NCI-H2029 treated with DMSO at 0.1 percent for 48 hours (cell line): ENCODE results near the gene PEAK3.

Source experiments
- DNase-seq: peaks from one replicate; lab custom pipeline; 2025; lab: John Stamatoyannopoulos, UW

The PEAK3 gene

DNA sequence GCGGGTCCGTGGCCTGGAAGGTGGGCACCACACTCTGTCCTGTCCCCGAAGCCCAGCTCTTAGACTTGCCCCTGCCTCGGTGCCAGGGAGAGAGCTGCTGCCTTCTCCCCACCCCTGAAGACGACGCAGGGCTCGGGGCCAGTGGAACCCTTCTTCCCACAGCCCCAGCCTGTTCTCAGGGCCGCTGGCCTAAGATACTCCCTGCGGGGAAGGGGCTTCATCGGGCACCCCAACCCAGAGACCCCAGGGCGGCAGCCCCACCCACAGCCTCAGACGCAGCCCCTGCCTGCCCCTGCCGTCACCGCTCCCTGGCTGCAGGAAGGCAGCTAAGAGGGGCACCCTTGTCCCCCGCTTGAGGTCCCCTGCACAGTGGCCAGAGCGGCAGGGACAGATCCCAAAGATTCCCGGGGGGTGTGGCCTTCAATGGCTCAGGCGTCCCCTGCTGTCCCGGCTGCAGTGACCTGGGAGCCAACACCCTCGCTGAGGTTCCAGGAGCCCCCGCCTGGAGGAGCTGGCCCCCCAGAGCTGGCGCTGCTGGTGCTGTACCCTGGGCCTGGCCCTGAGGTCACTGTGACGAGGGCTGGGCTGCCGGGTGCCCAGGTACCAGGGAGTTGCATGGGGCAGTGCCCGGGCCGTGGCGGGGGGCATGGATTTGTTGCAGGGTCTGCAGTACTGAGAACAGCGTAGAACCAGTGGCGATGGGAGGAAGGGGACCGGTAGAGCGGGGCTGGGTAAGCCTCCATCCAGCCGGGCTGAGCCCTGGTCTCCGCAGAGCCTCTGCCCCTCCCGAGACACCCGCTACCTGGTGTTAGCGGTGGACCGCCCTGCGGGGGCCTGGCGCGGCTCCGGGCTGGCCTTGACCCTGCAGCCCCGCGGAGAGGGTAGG, 31.9 kb downstream of the PEAK3 start:
- DNase-seq = no peak

DNA sequence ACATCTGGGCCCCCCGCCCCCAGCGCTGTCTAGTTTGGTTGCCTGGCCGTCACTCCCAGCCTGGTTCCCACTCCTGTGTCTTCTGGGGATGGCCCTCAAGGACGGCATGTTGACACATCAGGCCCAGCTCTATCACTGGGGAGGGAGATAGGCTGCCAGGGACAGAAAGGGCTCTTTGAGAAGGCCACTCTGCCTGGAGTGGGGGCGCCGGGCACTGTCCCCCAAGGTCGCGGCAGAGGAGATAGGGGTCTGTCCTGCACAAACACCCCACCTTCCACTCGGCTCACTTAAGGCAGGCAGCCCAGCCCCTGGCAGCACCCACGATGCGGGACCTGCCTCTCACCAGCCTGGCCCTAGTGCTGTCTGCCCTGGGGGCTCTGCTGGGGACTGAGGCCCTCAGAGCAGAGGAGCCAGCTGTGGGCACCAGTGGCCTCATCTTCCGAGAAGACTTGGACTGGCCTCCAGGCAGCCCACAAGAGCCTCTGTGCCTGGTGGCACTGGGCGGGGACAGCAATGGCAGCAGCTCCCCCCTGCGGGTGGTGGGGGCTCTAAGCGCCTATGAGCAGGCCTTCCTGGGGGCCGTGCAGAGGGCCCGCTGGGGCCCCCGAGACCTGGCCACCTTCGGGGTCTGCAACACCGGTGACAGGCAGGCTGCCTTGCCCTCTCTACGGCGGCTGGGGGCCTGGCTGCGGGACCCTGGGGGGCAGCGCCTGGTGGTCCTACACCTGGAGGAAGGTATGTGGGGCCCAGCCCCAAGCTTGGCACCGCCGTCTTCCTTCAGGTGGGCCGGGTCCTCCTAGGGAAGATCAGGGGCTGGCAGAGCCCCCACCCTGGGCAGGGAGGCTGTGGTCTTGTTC, 32.7 kb downstream of the PEAK3 start, which contains the start of gene AMH:
TSS of gene AMH (plus strand) at position 314 of the 857 bp plus-strand sequence. CDS start at position 324, 10 bp downstream.
- no peak for DNase-seq

DNA sequence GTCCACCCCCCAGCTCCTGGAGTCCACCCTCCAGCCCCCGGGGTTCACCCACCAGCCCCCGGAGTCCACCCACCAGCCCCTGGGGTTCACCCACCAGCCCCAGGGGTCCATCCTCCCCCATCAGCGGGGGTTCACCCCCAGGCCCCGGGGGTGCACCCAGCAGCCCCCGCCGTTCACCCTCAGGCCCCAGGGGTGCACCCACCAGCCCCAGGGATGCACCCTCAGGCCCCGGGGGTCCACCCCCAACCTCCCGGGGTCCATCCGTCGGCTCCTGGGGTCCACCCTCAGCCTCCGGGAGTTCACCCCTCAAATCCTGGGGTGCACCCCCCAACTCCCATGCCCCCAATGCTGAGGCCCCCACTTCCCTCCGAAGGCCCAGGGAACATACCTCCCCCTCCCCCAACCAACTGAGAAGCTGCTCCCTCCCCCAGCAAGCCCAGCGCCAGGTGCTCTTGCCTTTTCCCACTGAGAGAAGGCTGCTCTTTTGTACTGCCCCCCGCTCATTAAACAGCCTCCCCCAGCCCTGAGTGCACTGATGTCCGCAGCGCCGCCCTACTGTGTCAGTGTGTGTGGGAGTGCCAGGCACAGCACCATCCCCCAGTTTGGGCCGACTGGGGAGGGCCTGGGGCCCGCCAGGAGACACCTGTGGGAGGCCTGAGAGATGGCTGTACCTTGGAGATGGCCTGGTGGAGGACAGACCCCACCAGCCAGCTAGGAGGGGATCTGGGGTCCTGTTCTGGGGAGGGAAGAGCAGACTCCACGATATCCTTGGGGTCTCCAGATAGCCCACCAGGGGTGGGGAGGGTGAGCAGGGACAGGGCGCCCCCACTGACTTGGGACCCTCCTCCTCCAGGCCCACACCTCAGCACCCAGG, 33.6 kb downstream of the PEAK3 start:
- DNase-seq = no peak

DNA sequence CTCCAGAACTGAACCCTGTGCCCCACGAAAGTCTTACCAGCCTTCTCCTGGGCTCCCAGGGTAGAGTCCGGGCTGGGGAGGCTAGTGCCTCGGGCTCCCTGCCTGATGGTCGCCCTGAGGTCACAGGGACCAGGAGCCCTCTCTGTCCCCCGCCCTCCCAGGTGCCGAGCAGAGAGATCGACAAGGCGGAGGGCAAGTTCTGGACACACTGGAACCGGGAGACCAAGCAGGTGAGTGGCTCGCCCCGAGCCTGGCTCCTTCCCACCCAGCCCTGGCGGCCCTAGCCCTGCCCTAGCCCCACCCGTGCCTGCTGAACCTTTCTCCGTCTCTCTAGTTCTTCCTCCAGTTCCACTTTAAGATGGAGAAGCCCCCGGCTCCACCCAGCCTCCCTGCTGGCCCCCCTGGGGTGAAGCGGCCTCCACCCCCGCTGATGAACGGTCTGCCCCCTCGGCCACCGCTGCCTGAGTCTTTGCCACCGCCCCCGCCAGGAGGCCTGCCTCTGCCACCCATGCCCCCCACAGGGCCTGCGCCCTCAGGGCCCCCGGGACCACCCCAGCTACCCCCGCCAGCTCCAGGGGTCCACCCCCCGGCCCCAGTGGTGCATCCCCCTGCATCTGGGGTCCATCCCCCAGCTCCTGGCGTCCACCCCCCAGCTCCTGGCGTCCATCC, 34.4 kb downstream of the PEAK3 start:
- DNase-seq = no peak

DNA sequence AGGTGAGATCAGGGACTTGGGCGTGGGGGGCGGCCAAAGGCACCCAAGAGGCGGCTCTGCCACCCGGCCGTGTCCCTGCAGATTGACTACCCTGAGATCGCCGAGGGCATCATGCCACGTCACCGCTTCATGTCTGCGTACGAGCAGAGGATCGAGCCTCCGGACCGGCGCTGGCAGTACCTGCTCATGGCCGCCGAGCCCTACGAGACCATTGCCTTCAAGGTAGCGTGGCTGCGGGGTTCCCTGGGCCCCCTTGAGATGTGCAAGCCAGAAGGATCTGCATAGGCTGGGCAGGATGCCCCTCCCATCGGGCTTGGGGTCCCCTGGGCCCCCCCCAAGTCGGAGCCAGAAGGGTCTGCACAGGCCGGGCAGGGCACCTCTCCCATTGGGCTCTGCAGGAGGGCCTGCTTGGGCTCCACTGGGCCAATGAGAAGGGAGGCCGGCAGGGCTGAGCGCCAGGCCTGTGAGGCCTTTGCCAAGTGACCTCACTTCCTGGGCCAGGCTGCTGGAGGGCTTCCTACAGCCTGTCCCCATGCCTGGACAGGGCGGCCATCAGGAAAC, 35.1 kb downstream of the PEAK3 start:
- no peak for DNase-seq

DNA sequence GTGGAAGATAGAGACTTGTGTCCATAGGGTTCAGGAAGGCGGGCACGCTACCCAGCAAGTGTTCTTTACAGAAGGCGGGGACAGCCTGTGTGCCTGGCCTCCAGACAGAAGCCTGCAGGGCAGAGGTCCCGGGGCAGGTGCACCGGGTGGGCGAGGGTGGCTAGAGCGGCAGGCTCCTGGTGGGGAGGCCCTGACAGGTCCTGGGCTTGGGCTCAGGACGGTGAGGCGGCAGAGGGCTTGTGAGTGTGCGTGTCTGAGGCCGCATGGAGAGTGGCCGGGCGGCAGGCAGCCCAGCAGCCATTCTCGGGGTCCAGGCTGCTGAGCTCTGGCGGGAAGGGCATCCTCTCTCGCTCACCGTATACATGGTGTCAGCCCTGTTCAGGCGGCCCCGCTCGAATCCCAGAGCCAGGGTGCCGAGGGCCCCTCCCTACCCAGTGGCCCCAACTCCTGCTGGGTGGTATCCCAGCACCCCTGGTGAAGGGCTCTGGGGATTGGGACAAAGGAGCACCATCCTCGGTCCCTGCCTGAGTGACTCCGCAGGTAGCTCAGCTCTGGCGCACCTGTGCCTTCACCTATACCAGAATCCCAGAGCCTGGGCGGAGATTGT, 35.9 kb downstream of the PEAK3 start:
- DNase-seq = no peak

DNA sequence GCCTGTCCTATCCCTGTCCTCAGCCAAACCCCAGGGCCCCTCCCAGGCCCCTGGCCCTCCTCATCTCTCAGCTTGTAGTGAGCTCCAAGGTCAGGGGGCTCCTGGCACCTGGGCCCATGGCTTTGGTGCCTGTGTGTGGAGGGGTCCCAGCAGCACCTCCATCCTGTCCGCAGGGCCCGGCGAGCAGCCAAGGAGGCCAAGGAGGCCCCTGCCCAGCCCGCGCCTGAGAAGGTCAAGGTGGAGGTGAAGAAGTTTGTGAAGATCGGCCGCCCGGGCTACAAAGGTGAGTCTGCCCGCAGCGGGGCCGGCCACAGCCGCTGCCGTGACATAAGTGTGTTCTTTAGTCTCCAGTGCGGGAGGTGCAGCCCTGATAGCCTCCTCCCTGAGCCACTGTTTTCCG, 36.7 kb downstream of the PEAK3 start:
- DNase-seq = no peak

DNA sequence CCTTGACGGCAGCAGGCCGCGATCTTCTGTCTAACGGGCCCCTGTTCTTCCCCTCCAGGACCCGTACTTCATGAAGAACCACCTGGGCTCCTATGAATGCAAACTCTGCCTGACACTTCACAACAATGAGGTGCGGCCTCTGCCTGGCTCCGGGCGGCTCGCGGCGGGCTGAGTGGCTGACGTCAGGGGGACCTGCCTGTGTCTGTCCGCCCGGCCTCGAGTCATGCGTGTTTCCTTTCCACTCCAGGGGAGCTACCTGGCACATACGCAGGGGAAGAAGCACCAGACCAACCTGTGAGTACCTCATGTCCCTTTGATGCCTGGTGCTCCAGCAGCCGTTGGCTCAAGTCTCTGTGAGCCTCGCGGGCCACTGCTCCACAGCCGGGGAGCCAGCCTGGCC, 37.5 kb downstream of the PEAK3 start:
- no peak for DNase-seq

DNA sequence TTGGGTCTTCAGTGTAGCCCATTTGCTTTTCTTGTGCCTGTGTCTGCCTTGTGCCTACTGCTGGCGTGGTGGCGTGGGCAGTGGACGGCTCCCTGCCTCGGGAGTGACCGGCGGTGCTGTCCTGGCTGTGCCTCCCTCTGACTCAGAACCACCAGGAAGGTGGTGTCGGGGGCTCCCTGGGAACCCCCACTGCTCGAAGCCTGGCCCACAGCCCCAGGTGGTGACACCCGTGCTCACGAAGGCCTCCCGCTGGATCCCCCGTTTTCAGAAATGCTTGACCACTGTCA, 37.9 kb downstream of the PEAK3 start:
- DNase-seq = no peak

DNA sequence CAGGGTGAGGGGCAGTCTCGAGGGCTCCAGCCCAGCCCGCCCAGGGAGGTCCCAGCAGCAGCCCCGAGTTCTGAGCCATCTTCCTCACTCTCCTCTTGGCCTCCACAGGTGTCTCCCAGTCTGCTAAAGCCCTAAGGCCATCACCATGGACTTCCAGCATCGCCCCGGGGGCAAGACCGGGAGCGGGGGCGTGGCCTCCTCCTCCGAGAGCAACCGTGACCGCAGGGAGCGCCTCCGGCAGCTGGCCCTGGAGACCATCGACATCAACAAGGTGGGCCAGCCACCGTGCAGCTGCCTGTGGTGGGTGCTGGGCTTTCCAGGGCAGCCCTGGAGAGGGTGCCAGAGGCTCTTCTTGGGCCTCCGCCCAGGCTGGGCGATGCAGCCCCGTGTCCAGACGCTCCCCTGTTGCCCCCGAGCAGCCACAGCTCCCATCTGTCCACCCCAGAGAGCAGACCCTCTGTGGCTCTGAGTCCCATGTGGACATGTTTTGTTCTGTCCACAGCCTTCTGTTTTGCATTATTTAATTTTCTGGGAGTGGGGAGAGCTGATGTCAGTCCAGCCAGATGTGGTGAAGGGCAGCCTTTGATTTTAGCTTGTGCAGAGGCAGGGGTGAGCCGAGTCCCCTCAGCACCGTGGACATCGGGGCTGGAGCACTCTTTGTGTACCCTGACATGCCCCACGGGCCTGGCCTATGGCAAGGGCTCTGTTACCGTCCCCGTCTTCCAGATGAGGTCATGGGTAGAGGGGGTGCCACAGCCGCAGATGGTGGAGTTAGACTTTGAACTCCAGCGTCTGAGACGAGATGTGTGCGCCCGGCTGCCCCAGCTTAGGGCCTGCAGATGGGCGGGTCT, 38.5 kb downstream of the PEAK3 start:
- DNase-seq = no peak

DNA sequence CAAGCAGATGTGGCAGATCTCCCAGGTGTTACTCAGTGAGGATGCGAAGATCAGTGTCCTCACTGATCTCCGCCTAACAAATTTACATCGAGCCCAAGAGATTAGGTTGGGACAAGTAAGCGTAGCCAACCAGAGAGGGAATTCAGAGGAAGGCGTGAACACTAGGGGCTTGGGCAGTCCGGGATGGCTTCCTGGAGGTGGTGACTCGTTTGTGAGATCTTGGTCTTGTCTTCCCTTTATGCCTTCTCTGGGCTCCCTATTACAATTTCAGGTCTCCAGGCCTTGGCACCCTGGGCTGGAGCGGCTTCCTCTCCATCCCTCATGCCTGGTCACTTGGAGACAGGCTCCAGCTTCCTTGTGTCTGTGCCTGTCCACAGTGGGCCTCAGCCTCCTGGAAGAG, 39.2 kb downstream of the PEAK3 start:
- DNase-seq = no peak

DNA sequence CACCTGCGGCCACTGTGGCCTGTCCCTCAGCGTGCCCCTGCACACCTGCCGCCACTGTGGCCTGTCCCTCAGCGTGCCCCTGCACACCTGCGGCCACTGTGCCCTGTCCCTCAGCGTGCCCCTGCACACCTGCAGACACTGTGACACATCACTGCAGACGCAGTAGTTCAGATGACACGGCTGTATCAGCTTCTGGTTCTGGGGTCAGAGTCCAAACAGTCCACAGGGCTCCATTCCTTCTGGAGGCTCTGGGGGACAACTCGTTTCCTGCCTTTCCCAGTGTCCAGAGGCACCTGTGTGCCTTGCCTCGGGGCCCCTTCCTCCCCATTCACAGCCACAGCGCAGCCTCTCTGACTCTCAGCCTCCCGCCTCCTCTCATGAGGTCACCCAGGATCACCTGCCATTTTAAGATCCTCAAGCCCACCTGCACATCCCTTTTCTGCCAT, 39.9 kb downstream of the PEAK3 start:
- no peak for DNase-seq

DNA sequence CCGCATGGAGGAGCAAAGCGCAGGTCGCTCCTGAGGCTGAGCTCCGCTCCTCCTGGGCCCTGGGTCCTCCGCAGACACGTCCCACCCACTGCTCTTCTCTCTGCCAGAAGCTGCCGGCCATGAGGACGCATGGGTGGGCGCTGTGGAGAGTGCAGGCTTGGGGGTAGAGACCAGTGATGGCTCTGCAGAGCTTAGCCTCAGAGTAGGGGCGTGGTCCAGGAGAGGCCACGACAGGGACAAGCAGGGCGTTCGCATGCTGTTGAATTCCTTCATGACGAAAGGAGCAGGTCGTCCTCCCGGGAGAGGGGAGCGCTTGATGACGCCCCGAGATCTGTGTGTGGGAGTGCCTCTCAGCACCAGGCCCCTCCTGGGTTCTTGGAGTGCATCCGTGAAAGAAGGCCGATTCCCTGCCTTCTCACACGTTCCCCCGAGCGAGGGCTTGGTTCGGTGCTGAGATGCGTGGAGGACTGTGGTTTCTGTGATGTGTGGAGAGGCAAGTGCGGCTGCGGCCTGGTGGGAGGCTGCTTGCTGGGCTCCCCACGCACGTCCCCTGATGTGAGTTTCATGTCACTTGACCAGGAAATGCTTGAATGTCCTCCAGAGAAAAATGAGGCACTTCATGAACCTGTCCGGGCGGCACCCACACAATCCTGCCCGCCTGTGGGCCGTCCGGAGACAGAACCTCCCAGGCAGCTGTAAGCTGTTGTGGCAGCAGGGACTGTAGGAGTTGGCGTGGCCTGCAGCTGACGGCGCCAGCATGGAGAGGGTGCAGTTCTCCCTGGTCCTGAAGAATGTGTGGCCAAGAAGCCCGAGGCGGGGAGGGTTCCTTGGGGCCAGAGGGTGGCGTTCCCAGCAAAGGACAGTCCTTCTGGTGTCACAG, 40.9 kb downstream of the PEAK3 start:
- DNase-seq = no peak

DNA sequence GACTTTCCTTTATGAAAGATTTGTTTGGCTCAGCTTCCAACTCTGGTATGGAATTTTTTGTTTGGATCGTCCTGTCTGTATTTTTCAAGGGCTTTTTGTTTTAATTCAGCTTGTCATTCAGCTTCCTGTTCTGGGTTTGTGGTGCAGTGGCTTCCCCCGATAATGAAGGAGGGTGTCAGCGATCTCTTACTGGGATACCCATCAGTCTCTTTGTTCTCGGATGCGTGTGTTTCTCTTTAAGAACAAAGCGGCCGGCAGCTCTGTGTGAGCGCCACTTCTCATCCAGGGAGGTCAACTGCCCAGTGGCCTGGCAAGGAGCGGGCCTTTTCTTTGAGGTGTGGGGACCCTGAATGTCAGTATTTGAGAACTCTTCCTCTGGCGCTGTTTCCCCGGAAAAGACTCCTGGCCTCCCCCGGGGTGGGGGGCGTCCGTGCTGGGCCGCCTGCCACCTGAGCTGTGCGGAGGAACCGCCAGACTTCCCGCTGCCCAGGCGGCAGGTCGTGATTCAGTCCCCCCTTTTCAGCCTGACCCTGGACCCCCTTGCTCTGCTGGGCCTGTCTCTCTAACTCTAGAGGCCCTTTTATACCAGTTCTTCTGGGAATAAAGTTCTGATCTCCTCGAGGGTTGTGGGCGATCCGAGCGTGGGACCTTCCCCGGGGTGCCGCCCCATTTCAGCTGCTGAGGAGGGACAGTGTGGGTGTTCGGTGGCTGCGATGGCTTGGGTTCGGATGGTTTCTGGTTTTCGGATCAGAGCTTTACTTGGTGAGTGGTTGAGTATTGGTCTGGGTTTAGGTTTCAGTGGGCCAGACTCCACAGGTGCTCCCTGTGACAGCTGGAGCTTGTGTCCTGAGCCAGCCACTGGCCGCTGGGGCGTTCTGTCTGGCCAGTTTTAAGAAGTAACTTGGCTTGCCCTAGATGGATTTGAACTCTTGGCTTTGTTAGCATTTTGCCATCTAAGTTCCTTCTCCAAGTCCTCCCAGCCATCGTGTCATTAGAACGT, 41.9 kb downstream of the PEAK3 start:
- no peak for DNase-seq

DNA sequence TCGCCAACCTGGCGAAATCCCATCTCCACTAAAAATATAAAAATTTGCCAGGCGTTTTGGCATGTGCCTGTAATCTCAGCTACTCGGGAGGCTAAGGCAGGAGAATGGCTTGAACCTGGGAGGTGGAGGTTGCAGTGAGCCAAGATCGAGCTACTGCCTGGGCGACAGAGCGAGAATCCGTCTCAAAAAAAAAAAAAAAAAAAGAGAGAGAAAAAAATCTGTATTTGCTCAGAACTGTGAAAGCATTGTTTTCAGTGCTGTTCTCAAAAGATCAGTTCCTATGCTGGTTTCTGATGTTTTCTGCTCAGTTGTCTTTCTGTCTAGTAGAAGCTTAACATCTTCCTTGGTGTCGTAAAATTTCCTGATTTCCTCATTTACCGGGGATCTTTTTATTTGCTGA, 42.8 kb downstream of the PEAK3 start:
- no peak for DNase-seq

DNA sequence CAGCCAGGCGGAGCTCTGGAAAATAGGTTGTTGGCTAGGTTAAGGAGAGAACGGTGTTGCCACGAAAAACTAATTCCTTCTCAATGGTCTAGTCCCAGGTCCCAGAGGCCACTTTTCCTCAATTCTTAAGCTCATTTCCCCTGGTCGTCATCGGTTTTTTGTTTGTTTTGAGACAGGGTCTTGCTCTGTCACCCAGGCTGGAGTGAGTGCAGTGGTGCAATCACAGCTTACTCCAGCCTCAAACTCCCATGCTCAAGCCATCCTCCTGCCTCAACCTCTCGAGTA, 44.2 kb downstream of the PEAK3 start:
- DNase-seq = no peak

DNA sequence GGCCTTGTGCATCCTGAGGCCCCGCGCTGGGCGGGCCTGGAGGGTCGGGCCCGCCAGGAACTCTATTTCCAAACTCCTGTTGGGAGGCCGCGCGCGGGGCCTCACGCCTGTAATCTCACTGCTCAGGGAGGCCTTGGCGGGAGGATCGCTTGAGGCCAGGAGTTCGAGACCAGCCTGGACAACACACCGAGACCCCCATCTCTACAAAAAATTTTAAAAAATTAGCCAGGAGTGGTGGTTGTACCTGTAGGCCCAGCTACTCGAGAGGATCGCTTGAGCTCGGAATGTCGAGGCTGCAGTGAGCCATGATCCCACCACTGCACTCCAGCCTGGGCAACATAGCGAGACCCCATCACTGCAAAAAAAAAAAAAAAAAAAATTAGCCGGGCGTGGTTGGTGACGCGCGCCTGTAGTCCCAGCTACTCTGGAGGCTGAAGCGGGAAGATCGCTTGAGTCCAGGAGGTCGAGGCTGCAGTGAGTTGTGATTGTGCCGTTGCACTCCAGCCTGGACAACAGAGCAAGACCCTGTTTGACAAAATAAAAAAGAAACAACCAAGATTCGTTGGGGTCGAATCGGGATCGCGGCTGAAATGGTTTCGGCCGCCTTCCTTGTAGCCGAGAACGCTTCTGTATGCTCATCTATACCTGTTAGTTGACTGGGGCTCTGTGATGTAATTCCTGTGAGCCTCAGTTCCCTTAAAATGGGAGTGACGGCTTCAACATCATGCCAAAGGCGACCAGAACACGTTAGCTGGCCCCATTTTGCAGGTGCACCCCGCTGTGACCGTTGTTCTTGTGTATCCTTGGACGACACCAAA, 44.7 kb downstream of the PEAK3 start:
- DNase-seq = no peak
